HG02870 (cell line): Measurements from ENCODE around the gene C16orf74.

Experiments
- ATAC-seq: cut with Tn5 transposase; IDR thresholded peaks from one replicate; pipeline ENCODE4 v1.9.1; 2021; ENCODE audit warnings: mild to moderate bottlenecking, moderate library complexity; ENCODE audit not compliant: unreplicated experiment

The C16orf74 gene

GRCh38 chr16:85719605-85720301 is 31.1 kb downstream of the C16orf74 start:
- ATAC-seq: no peak

DNA sequence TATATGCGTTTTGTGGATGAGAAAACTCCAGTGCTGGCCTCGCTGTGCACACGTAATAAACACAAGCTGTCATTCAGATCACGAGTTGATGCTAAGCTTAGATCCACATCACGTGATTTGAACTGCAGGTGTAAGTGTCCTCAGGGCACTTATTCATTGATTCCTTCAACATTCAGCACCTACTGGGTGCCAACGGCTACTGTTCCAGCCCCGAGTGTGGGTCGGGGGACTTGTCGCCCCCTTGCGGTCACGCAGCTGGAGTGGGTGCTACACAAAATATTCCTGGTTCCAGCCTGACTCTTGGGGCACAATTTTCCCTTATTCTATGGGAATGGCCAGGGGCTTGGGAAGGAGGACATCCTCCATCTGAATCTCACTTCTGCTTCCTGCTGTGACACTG is 32.2 kb downstream of the C16orf74 start:
- ATAC-seq: no peak

- no peak for ATAC-seq
These were observed 32.8 kb downstream of the C16orf74 start for GRCh38 chr16:85718153-85718477.

DNA sequence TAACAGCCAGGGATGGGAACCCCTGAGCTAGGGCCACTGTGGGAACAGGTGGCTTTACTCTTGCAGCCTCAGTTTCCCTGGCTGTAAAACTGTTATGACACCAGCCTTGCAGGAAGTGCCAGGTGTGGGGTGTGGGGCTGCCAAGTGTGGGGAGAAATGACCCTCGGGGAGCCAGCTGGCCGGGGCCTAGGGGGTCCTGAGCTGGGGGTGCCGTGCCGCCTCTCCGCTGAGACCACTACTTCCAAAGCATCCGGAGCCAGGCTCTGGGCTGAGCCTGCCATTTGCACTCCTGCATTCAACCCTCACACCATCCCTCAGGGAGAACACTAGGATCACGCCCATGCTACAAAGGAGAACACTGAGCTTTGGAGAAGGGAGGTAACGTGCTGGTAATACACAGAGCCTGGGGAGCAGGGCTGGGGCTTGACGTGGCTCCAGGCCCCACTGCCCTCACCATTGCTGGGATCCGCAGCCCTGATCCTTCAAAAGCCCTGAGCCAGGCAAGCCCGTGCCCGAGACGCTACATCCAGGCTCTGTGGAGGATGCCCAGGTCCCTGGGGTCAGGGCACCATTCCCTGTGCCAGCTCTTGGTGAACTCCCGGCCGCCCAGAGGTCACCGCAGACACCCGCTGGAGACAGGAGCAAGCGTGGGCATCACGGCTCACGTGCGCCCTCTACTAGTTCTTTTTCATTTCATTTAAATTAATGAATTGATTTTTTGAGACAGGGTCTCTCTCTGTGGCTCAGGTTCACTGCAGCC is 33.3 kb downstream of the C16orf74 start:
- no peak for ATAC-seq

DNA sequence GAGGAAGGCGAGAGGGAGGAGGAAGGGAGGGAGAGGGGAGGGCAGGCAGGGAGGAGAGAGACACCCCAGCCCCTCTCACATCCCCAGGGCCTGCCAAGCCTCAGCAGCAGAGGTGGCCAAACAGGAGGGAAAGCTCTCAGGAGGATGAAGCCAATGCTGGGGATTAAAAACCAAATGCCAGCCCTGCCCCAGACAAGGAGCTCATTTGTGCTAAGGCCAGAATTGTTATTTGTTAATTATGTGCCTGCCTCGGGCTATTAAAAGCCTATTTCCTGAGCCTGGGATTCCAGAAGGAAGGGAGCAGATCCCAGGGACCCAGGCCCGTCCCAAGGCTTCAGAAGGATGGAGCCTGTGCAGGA is 34.2 kb downstream of the C16orf74 start:
- ATAC-seq: no peak

DNA sequence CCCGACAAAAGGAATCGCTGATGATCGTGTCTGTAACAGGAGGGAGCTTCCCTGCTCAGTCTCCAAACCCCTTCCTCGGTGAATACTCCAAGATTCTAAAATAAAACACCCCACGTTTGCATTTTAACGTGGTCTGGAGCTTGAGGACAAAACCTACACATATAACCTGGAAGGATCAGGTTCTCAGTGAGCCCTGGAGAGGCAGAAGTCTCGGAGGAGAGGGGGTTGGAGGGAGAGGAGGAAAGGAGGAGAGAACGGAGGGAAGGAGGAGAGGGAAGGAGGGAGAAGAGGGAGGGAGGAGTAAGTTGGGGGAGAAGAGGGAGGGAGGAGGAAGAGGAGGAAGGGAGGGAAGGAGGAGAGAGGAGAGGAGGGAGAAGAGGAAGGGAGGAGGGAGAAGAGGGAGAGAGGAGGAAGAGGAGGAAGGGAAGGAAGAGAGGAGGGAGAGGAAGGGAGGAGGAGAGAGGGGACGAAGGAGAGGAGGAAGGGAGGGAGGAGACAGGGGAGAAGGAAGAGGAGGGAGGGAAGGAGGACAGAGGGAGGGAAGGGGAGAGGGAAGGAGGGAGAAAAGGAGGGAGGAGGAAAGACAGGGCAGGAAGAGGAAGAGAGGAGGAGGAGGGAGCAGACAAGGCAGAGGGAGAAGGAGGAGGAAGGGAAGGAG is 34.7 kb downstream of the C16orf74 start:
- no peak for ATAC-seq

- no peak for ATAC-seq
These were observed 35.5 kb downstream of the C16orf74 start for GRCh38 chr16:85715169-85716021.

- ATAC-seq: no peak
These were observed 38.1 kb downstream of the C16orf74 start for GRCh38 chr16:85712801-85713200.

DNA sequence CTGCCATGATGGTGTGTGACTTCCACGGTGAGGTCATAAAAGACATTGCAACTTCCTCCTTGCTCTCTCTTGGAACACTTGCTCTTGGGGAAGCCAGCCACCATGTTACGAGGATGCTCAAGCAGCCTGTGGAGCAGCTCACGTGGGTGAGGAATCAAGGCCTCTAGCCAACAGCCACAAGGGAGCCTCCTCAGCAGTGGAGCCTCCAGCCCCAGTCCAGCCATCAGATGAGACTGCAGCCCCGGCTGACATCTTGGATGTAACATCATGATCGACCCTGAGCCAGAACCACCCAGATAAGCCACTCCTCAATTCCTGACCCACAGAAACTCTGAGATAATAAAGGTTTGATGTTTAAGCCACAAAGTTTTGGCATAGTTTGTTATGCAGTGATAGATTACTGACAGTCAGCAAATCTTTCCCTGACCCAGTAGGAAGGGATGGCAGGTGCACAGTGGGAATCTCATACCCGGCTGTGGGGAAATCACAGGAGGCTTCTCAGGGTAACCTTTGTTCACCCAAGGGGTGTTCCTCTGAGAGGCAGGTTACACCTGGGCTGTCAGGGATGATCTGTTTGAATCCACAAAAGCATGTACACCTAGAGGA is 38.8 kb downstream of the C16orf74 start:
- no peak for ATAC-seq

- no peak for ATAC-seq
These were observed 40.2 kb downstream of the C16orf74 start for GRCh38 chr16:85710732-85711131.

GRCh38 chr16:85709766-85710585 is 40.9 kb downstream of the C16orf74 start:
- no peak for ATAC-seq

DNA sequence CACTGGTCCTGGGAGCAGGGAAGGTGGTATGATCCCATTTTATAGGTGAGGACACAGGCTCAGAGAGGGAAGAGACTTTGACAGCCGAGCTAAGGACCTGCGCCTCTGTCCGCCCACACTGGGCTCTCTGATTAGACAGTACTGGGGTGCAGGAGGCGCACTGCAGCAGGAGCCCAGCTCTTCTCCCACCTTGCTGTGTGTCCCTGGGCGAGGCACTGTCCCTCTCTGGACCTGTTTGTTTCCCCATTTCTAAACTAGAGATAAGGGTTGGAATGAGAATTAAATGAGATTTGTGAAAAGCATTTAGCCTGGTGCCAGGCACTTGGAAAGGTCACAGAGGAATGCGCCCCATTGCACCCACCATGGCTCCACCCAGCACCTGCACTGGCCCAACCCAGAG is 42.6 kb downstream of the C16orf74 start:
- ATAC-seq: no peak

DNA sequence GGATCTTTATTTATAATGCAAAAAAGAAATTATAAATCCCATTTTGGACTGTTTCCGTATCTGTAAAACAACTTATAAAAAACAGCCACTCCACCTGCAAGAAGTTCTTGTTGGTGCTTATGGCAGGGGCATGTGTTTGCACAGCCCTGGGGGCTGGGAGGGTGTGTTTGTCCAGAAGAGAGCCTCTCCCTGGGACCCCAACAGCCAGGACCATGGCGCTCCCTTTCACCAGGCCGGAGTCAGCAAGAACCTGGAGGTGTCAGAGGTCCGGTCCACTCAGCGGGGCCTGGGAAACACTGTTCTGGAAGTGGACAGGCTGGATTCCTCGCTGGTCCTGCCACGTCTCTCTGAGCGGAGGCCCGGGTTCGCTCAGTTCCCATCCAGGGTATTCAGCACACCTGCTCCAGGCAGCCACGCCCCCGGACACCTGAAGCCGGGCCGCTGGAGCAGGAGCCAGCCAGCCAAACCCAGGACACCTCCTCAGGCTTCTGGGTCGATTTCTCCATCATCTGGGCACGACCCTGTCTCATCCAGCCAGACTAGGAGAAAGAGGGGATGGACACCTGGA is 43.3 kb downstream of the C16orf74 start:
- no peak for ATAC-seq

GRCh38 chr16:85706449-85707034 is 44.4 kb downstream of the C16orf74 start:
- ATAC-seq: no peak

DNA sequence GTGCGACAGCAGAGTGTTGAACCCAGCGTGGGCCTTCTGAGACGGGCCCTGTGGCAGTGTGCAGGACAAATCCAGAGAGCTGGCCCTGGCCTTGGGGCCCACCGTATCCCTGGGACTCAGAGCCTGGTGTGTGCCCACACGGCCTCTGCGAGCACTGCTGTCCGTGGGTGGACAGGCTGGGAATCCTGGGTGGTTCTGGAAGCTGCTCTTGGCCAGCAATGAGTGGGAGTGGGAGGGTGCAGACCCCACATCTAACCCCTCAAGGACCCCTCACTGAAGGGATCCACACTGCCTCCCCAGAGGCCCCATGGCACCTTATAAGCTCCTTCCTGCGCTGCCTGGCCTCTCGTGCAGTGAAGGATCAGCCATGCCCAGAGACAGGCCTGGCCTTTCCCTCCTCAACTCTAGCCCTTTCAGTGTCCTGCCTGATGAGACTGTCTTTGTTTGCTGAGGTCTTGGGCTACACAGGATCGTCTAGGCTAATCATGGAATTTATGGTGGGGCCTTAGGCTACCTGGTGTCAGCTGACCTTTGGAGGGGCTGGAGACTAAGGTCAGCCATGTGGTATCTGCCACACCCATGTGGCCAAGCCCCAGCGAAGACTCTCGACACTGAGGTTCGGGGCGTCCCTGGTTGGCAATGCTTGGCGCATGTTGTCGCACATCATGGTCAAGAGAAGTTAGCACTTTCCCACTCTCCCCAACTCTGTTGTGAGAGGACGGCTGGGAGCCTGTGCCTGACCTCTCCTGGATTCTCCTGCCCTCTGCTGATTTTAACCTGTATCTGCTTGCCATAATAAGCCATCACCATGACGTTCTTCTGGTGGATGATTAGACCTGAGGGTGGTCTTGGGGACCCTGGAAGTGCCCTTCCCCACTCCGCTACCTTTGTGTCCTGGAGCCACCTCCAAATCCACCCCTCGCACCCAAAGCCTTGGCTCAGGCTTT is 45.7 kb downstream of the C16orf74 start:
- ATAC-seq: no peak

- ATAC-seq: no peak
These were observed 46.9 kb downstream of the C16orf74 start for GRCh38 chr16:85704011-85704410.

GRCh38 chr16:85699628-85700027 is 51.3 kb downstream of the C16orf74 start:
- no peak for ATAC-seq

GRCh38 chr16:85698935-85699558 is 51.8 kb downstream of the C16orf74 start:
- no peak for ATAC-seq
